NCI-H2029 (cell line): ENCODE results near the gene HOATZ.
A peak's percentile ranks its signal among the peaks of the same experiment; 100 is the strongest.

ENCODE experiments used
- DNase-seq: peaks from one replicate; lab custom pipeline; 2025; lab: John Stamatoyannopoulos, UW

Gene HOATZ

DNA sequence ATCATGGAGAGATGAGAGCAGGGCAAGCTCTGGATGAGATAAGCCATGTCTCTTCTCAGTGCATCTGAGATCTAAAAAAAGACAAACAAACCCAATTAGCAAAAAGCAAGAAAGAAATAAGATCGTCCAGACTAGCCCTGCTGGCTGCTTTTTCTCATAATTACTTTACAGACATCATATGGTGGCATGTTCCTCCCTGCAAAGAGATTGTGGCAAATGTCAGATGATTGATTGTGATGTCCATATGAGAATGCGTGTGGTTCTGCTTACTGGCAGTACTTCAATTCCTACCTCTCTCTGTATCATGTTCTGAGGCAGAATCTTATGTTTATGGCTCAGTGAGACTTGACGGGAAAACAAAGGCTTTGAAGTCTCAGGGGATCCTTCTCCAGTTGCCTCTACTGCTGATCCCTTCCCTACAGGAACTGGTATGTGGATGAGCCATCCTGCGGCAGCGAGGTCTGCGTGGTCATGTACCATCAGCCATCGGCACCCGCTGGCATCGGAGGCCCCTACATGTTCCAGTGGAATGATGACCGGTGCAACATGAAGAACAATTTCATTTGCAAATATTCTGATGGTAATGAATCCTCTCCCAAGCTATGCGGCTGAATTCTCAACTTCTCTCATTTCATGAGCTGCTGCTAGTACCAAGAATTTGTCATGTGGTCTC, 34.8 kb downstream of the HOATZ start:
- DNase-seq, result no peak

DNA sequence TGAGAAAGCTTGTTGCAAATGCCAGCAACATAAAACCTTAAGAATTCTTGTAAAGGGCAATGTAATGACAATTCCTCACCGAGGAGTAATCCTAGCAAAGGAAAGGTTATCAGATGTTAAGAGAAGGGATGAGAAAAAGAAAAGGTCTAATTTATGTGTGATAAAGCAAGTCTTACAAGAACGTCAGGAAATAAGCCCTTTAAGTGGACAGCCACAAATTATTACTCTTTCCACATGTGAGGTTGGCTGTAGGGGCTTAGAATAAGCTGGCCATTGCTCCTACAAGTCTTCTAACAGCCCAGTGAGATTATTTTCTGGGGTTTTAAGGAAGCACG, 35.3 kb downstream of the HOATZ start:
- no peak for DNase-seq

DNA sequence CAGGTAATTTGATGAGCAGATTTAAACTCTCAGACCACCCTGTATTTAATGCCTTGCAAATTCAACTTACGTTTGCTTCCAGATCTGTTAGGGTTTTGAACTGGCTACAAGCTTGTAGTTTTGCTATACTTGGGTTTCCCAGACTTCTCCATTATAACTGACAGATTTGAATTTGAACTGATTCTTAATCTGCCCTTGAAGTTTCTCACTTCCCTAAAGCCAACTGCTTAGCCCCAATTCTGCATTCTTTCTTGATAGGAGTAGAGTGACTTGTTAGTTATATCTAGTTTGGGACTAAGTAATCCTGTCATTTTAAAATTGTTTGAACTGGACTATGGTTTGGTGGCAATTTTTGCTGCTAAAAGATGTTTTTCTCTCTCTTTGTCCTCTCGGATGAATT, 35.7 kb downstream of the HOATZ start:
- DNase-seq, result no peak

DNA sequence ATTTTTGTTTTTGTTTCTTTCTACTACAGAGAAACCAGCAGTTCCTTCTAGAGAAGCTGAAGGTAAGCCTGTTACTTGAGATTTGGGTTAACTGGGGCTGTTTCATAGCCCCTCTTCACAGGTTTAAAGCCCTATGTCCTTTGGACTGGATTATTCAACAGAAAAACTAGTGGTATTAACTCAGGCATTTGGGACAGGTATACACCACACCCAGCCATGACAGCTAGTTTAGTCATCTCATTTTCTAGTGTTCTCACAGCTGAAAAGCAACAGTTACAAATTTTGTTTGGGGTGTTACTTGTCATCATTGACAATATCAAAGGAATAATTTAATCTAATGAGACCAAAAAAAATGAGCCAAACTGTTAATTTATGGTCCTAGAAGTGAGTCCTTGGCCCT, 40.0 kb downstream of the HOATZ start:
- DNase-seq, result no peak

DNA sequence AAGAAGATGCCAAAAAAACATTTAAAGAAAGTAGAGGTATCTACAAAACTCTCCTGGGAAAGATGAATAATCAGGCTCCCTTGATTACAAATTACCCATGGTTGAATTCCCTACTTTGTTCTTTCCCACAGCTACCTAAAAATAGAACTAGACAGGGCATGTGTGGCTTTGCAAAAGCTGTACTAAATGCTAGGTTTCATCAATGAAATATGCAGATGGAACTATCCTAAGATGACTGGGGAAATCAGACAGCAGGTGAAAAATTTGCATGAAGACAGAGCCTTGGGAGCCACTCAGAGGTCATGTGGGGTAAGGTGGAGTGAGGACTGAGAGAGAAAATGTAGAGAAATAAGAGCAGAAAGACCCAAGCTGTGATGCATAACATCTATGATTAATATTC, 40.7 kb downstream of the HOATZ start:
- no peak for DNase-seq

DNA sequence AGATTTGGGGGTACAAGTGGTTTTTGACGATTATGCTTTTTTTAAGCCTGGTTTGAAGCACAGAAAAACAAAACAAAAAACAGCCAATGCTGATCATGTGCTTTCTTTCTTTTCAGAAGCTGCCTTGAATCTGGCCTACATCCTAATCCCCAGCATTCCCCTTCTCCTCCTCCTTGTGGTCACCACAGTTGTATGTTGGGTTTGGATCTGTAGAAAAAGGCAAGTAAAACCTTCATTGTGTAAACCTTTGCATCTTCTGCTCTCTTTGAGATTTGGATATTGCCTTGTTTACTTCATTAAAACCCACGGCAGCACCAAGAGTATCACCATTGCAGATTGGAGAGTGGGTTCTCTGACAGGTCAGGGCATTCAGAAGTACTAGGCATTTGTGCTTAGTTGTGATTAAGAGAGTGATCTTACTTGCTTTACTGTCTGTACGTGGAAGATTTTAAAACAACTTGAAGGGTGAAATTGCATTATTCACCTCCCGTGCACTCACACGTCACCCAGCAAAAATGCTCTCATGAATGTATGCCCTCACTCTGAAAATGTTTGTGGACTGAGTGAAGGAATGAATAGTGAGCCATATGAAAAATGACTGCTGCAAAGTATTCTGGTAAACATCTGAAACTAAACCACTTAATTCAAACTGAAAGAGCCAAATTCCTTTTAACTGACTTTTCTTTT, 43.0 kb downstream of the HOATZ start:
- no peak for DNase-seq

DNA sequence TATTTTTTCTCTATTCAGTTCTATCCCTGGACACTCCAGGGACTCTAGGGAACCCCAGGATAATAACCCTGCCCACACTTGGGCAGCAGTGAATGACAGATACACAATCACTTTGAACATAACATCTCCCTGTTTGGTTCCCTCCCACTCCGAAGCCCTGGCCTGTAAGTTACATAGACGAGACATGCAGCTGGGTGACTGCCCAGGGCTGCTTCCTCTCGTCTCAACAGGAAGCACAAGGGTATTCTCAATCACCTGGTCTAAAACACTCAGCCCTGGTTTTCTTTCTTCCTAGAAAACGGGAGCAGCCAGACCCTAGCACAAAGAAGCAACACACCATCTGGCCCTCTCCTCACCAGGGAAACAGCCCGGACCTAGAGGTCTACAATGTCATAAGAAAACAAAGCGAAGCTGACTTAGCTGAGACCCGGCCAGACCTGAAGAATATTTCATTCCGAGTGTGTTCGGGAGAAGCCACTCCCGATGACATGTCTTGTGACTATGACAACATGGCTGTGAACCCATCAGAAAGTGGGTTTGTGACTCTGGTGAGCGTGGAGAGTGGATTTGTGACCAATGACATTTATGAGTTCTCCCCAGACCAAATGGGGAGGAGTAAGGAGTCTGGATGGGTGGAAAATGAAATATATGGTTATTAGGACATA, 45.4 kb downstream of the HOATZ start:
- no peak for DNase-seq

DNA sequence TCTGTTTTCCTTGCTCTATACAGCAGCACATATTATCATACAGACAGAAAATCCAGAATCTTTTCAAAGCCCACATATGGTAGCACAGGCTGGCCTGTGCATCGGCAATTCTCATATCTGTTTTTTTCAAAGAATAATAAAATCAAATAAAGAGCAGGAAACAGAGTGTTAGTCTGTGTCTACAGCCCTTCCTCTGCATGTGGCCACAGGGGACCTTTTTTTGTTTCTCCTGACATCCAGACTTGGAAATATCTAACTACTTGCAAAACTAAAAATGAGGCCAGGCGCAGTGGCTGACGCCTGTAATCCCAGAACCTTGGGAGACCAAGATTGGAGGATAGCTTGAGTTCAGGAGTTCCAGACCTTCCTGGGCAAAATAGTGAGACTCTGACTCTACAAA, 46.2 kb downstream of the HOATZ start:
- DNase-seq, result no peak

DNA sequence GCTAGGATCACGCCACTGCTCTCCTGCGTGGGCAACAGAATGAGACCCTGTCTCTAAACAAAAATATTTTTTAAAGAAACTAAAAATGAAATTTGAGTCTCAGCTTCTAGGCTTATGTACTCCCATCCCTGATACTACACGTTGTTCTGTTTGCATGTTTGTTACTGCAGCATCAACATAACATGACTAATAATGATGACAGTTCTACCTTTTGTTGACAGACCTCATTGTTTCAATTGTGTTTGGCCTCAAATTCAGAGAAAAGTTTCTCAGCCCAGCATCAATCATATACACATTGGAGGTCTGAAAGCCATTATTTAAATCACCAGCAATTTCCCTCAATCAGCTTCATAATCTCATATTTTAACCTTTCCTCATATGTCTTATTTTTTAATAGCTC, 46.7 kb downstream of the HOATZ start:
- DNase-seq, result no peak

DNA sequence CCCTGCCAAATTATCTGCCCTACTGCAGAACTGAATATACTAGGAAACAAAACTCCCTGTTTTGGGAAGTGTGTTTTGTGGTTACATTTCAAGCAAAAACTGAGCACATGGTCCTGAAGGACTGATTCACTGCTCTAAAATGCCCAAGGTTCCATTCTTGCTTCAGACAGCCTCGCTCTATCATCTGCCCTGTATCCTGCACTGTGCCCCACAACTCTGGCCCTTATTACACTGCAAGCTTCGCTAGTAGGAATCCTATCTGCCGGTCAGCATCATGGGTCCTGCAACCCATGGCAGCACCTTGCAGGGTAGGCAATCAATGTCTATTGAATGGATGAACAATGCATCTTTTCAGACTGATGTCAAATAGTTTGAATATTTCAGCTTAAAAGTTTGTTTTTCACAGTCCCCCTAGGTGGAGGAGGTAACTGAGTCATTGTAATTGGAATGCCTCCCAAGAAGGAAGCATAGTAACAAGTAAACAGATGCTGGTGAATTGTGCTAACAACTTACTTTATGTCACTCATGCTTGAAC, 47.3 kb downstream of the HOATZ start:
- no peak for DNase-seq

DNA sequence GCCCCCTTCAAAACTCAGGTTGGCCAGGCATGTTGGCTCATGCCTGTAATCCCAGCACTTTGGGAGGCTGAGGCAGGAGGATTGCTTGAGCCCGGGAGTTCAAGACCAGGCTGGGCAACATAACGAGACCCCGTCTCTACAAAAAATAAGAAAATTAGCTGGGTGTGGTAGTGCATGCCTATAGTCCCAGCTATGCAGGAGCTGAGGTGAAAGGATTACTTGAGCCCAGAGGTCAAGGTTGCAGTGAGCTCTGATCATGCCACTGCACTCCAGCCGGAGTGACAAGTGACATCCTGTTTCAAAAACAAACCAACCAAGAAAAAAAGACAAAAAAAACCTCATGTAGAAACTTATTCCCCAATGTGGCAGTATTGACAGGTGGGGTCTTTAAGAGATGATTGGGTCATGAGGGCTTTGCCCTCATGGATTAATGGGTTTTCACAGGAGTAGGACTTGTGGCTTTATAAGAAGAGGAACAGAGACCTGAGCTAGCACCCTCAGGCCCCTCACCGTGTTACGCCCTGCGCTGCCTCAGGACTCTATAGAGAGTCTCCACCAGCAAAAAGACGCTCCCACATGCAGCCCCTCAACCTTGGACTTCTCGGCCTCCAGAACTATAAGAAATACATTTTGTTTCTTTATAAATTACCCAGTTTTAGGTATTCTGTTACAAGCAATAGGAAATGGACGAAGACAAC, 48.3 kb downstream of the HOATZ start:
- DNase-seq, result no peak

DNA sequence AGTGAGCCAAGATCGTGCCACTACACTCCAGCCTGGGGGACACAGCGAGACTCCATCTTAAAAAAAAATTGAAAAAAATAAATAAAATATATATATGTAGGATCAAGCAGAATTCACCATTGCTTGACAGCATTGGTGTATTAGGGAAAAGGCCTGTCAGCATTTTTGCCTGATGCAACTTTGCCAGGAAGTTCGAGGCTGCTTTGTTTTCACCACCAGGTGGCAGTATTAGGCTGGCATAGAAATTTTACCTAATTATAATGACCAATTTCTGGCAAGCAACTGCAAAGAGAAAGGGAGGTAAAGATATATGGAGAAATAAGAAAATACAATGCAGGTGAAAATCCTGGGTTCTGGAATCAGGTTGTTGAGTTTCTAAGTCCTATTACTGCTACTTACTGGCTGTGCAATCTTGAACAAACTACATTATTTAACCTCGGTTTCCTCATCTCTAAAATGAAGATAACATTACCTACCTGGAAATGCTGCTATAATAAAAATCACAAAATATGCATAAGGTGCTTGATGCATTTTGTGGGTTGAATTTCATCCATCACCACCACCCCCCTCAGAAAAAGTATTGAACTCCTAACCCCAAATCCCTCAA, 50.6 kb downstream of the HOATZ start:
- DNase-seq, result peak; percentile 42

DNA sequence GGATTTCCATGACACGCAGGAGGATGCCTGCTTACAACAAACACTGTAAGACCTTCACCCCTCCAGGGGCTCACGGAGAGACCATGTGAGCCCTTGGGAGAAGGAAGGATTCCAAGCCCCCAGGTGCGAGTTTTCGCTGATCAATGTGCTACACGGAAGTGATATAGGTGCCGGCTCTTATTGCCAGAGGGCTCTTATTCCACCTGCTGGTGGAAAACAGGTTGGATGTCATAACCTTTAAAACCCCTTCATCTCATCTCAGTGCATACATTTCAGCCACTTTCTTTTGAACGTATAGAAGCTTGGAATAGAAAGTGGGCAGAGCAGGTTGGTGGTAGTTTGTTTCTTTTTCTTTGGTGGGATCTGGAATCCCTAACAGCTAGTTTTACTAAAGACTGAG, 51.7 kb downstream of the HOATZ start:
- DNase-seq, result no peak

DNA sequence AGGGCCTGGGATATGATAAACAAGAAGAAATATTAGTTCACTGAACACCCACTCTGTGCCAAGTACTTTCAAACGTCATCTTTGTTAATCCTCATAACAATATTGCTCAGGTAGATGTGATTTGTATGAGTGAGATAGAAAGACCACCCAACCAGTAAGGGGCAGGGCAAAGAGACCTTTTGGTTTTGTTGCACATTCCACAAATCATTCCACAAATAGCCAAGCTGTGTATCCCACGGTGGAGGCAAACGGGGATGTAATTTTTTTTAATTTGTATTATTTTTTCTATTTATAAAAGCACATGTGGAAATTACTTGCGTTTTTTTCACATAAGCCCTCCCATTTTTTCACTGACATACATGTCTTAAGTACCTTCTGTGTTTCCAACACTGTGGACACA, 54.9 kb downstream of the HOATZ start:
- no peak for DNase-seq

DNA sequence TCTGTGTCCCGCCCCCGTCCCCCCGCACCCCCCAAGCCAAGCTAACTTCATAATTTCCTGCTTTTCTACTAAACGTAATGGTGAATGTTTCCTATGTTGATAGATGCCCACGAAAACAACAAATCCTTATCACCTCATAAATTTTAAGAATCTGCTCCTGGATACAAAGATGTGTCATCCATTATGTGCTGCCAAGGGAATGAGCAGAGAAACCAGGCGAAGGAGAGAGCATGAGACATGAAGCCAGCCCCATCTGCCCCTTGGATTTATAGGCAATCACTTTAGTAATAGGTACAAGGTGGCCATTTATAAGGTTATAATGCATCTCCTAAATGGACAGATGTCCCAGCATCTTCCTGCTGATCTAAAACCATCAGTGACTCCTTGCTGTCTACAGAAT, 56.2 kb downstream of the HOATZ start:
- no peak for DNase-seq

DNA sequence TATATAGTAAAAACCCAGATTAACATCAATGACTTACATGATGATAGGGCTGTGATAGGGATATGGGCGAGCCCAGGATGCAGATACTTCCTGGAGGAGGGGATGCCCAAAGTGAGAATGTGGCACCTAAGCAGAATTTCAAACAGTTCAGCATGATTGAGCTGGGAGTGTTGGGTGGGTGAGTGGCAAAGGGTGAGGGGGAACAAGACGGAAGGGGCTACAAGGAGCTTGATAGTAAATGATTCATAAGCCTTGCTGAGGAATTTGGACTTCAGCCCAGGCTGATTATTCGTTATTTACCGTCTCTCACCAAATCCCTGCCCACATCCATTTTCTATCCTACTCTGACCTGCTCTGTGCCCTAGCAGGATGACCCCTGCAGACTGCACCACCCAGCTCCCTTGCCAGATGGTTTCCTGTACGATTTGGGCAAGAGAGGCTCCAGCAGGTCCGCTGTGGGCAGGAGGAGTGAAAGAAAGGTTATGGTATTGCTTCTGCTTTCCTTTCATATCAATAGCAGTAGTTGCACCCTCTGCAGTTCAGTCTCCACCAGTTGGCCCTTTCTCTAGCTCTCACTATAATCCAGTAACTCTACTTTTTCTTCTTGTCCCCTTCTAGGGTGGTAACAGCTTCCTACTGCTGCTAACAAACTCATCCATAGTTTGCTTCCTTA, 57.4 kb downstream of the HOATZ start:
- DNase-seq, result no peak

DNA sequence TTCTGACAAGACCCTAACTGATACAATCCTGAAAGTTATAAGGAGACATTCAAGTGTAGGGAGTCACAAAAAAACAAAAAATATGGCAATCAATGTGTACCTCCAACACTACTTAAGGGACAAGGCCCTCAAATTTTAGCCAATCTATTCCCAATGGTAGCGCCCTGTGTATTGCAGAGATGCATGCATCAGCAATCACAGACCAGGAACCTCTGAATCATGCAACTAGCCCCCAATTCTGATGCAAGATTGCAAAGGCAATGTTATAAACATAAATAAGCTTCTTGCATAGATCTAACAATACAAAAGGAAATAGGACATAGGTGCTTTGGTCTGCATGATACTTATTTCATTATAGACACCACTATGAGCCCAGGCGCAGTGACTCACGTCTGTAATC, 58.0 kb downstream of the HOATZ start:
- no peak for DNase-seq

DNA sequence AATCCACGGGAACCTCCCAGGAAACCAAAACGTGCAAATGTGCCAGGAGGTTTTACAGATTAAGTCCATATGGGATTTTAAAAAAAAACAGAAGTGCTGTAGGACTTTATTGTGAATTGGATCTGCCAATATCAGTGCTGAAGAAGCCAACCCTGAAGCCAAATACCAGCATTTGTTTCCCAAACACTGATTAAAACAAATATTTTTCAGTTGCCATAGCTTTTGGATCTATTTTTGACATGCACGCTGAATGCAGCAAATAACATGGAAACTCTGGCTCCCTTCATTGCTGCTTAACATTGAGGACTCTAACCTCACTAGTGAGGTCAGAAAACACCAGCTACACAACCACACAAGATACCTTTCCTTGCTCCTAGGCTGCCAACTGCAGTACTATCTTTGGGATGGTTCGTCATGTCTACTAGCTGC, 59.3 kb downstream of the HOATZ start:
- DNase-seq, result no peak

DNA sequence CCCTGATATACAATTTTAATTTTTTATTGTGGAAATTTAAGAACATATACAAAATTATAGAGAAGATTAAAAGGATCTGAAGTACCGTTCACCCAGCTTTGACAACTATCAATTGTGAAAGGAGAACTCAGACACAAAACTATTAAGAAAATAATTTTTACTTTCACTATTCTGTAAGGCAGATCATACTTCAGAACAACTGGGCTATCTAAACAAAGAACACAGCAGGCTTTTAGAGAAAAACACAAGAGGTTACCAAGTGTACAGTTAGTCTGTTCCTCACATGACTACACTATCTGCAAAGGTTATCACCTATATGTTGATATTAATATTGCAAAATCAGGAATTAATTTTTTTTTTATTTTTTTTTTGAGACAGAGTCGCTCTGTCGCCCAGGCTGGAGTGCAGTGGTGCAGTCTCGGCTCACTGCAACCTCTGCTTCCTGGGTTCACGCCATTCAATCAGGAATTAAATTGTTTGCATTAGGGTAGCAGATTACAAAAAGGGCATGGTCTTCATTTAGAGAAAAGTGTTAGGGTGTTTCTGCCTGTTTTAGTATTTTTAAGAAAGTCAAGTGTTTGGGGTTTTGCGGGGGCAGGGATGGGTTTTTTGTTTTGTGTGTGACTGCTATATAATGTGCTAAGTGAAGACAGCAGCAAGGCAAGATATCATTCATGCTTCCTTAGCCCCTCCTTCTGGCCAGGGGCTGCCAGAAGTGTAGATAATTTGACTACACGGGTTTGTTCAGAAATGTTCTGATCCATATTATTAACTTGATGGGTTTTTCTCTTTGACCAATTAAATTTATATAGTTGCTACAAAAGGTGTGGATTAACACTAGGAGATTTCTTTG, 60.0 kb downstream of the HOATZ start:
- DNase-seq, result no peak

DNA sequence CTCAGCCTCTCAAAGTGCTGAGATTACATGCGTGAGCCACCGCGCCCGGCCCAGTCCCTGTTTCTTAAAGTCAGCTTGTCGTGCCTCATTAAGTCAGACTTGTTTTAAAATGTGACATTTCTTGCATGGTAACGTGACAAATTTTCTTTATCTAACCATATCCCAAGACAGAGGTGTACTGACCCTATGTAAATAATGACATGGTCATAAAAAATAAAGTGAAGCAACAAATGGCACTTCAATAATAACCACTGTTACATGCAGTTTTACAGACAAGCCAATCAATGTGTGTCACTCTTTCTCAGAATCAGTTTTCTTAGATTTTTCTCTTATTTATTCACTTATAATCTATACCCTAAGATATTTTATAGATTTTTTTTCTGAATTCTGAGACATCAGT, 61.2 kb downstream of the HOATZ start:
- DNase-seq, result no peak

DNA sequence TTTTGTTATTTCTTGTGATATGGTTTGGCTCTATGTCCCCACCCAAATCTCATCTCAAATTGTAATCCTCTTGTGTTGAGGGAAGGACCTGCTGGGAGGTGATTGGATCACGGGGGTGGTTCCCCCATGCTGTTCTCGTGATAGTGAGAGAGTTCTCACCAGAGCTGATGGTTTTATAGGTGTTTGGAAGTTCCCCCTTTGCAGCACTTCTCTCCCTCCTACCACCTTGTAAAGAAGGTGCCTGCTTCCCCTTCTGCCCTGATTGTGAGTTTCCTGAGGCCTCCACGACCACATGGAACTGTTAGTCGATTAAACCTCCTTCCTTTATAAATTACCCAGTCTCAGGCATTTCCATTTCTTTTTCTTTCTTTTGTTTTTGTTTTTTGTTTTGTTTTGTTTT, 63.2 kb downstream of the HOATZ start:
- no peak for DNase-seq
